Measurements from ENCODE around the gene ASPHD2. TPM values are rescaled to one million over a fixed set of nuclear protein-coding genes. Genes with fewer than 3 reads are reported as not detected.

Gene ASPHD2
- total and polyA plus RNA-seq, 8 donors: 0.45 to 48.4 (median 3.9) TPM

GRCh38 chr22:26457661-26458272 is 28.7 kb downstream of the ASPHD2 start:
- Histone ChIP-seq H3K9me3 (no peaks in the 10 kb centered on the region), H3K27ac (no peak overlapping the region), H3K4me1 (peaks cover 0 to 9% (median 4%) of the 10 kb centered on the region in 4 donors), H3K27me3 (no peaks in the 10 kb centered on the region), H3K4me3 (no peak overlapping the region), H3K36me3 (peaks cover 37 to 85% (median 79%) of the 10 kb centered on the region in 4 donors)
- no peak for TF ChIP-seq POLR2AphosphoS5 (IDR thresholded peaks at IDR 0.05)
- TF ChIP-seq POLR2A (IDR thresholded peaks at IDR 0.05): no peak
- no peak for TF ChIP-seq EP300 (IDR thresholded peaks at IDR 0.05)
- no peak for TF ChIP-seq CTCF (IDR thresholded peaks at IDR 0.05)
- intact Hi-C loops (cut with DNase I; ENCODE audit: low total_unique reads): no loop called here
- DNase-seq: no peak
- 93 to 97% (median 95%) methylated on average over 26 of the region's 26 CpGs for WGBS, 5 donors

DNA sequence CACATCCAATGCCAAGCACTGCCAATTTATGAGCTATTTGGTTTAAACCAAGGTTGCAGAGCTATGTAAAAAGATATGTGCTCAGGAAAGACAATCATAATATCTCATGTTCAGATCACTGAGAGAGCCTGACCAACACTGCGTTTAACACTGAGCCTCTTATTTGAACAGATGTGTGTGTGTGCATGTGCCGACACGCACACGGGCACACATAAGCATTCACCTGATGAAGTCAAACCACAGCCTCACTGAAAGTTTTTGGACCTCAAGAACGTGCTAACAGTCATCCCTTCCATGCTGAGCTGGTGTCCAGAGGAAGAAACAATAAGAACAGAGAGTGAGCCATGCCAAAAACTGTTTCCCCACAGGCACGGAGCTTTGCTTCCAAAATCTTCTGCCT is 31.1 kb downstream of the ASPHD2 start:
- H3K27me3 ChIP-seq: no peaks in the 10 kb centered on the region
- H3K4me1 ChIP-seq: peaks cover 0 to 12% (median 4%) of the 10 kb centered on the region in 4 donors
- H3K36me3 ChIP-seq: peaks cover 43 to 93% (median 89%) of the 10 kb centered on the region in 4 donors
- no peak for DNase-seq
- 76 to 90% (median 87%) methylated on average over 6 of the region's 6 CpGs for WGBS, 5 donors
- H3K9me3 ChIP-seq: no peaks in the 10 kb centered on the region
- intact Hi-C loops (cut with DNase I; ENCODE audit: low total_unique reads): loop anchor here (5.0 kb wide), 1 partner anchor 63 kb away; no protein-coding TSS in a partner anchor
- H3K4me3 ChIP-seq: no peak overlapping the region
- TF ChIP-seq POLR2A (IDR thresholded peaks at IDR 0.05) (no peak), EP300 (IDR thresholded peaks at IDR 0.05) (no peak), POLR2AphosphoS5 (IDR thresholded peaks at IDR 0.05) (no peak), CTCF (IDR thresholded peaks at IDR 0.05) (no peak)
- no peak overlapping the region for H3K27ac ChIP-seq

GRCh38 chr22:26461188-26461810 is 32.2 kb downstream of the ASPHD2 start:
- intact Hi-C loops (cut with DNase I; ENCODE audit: low total_unique reads): loop anchor here (5.0 kb wide), 1 partner anchor 64 kb away; no protein-coding TSS in a partner anchor
- no peak overlapping the region for H3K27ac ChIP-seq
- H3K36me3 ChIP-seq: peaks cover 45 to 94% (median 91%) of the 10 kb centered on the region in 4 donors
- H3K4me3 ChIP-seq: no peak overlapping the region
- WGBS, 5 donors: 26 to 33% (median 30%) methylated on average over 3 of the region's 3 CpGs
- DNase-seq: peak; percentile 71 to 77
- peaks cover 0 to 12% (median 4%) of the 10 kb centered on the region in 4 donors for H3K4me1 ChIP-seq
- no peaks in the 10 kb centered on the region for H3K9me3 ChIP-seq
- H3K27me3 ChIP-seq: no peaks in the 10 kb centered on the region
- TF ChIP-seq EP300 (IDR thresholded peaks at IDR 0.05): no peak
- TF ChIP-seq POLR2AphosphoS5 (IDR thresholded peaks at IDR 0.05): no peak
- no peak for TF ChIP-seq POLR2A (IDR thresholded peaks at IDR 0.05)
- peak in 5 of 7 experiments; percentile 53 to 84 (median 71) for TF ChIP-seq CTCF (IDR thresholded peaks at IDR 0.05)

- no peak for DNase-seq
- whole genome bisulfite sequencing, 5 donors: 89 to 95% (median 93%) methylated on average over 5 of the region's 5 CpGs
- intact Hi-C loops (cut with DNase I; ENCODE audit: low total_unique reads): loop anchor here (5.0 kb wide), 1 partner anchor 65 kb away; no protein-coding TSS in a partner anchor
- H3K27ac ChIP-seq: no peak overlapping the region
- H3K9me3 ChIP-seq: no peaks in the 10 kb centered on the region
- H3K4me3 ChIP-seq: no peak overlapping the region
- no peak for TF ChIP-seq EP300 (IDR thresholded peaks at IDR 0.05)
- no peaks in the 10 kb centered on the region for H3K27me3 ChIP-seq
- peaks cover 46 to 94% (median 91%) of the 10 kb centered on the region in 4 donors for H3K36me3 ChIP-seq
- peaks cover 0 to 12% (median 4%) of the 10 kb centered on the region in 4 donors for H3K4me1 ChIP-seq
Observed at GRCh38 chr22:26462051-26462450, 33.0 kb downstream of the ASPHD2 start.
